ENCODE results near the gene NME4.

The NME4 gene

DNA sequence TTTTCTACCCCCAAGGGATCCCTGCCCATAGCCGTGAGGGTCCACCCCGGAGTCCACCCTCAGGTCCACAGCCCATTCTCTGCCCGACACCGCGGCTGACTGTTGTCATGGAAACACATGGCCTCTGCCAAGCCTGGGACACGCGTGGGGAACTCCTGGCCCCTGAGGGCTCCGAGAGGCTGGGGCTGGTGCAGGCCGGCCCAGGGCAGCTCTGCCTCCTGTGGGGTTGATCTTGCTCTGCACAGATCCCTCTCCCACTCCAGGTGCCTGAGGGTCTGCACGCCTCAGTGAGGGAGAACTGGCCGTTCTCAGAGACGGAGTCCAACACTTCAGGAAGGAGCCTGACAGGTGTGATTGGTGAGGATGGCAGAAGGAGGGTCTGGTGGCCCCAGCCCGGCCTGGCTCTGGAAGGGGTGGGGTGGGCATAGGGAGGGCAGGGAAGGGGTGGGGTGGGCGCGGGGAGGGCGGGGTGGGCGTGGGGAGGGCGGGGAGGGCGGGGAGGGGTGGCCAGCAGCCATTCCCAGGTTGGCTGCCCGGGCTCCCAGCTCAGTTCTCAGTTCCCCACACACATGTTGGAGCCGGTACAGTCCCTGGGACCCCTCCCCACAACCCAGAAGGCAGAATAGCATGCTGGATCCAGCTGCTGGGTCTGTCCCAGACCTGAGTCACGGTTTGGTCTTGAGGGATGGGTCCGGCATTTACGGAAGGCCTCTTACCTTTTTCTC, 33.1 kb upstream of the NME4 start:
- DNase-seq: no peak

DNA sequence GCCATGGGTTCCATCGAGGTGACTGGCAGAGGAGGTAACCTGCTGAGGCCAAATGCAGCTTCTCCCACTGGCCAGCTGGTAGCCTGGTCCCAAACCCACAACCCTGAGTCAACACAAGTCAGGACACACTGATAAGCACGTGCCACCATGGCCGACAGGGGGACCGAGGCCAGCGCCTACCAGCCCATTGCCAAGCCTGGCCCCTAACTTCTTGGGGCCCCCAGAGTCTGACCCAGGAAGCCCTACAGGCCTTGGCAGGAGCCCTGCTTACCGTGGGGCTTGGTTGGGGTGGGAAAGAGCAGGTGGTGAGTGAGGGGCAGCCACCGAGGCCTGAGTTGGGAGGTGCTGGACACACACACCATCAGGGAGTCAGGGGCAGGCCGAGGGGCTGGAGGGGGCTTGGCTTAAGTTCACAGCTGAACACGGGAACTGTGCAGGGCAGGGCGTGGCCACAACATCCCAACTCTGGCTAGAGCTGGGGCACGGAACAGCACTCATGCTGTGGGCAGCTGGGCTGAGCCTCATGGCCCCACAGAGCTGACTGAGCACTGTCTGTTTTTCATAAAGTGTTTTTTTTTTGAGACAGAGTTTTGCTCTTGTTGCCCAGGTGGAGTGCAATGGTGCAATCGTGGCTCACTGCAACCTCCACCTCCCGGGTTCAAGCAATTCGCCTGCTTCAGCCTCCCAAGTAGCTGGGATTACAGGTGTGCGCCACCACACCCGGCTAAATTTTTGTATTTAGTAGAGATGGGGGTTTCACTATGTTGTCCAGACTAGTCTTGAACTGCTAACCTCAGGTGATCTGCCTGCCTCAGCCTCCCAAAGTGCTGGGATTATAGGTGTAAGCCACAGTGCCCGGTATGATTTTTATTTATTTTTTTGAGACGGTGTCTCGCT, 32.2 kb upstream of the NME4 start:
- DNase-seq: no peak

GRCh38 chr16:366476-366875, 30.5 kb upstream of the NME4 start:
- DNase-seq: no peak

- DNase-seq: no peak
Observed at GRCh38 chr16:367333-367903, 29.6 kb upstream of the NME4 start.

GRCh38 chr16:368388-369158, 28.4 kb upstream of the NME4 start:
- DNase-seq: no peak

- DNase-seq: no peak
Observed at GRCh38 chr16:369275-369865, 27.6 kb upstream of the NME4 start.

GRCh38 chr16:369866-370436, 27.0 kb upstream of the NME4 start:
- no peak for DNase-seq

DNA sequence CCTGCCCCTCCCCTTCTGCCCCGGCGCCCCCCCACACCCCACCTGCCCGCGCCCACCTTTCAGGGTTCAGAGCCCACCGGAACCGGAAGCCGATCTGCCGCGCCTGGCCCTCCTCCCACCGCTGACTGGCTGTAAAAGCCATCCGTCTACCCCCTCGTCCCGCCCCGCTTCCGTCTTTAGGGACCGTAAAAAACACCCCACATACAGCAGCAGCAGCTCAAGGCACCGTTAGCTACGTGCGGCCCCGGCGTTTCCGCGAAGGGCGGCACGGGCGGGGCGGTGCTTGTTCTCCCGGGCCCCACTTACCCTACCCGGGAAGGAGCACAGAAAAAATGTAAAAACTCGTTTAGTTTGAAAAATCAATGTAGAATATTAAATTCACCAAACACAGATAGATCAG, 26.6 kb upstream of the NME4 start, which contains the start of gene MRPL28:
MRPL28 (minus strand) TSS at position 96 of the 400 bp plus-strand sequence. CDS start 320 bp downstream, outside the sequence.
- DNase-seq: peak; percentile 81

DNA sequence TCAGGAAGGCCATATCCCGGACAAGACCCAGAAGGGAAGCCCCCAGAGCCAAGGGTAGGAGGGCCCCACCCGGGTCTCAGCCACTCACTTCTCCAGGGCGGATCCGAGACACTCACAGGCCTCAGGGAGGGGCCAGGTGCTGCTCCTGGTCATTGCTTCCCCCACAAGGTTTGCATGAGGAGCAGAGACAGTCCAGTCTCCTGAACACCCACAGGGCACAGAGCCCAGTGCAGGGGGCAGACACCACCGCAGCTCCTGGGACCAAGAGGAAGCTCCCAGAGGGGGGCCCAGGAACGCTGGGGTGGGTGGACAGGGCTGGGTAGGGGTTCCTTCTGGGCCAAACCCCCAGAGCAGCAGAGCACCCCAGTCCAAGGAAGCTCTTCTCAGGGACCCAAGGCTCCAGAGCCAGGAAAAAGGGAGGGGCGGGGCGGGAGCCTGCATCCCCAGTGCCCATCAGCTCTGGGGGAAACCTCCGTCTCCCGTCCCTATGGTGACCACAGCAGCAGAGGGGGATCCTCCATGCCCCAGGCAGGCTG, 26.0 kb upstream of the NME4 start:
- no peak for DNase-seq

GRCh38 chr16:371515-372301, 25.3 kb upstream of the NME4 start:
- peak; percentile 91 for DNase-seq

- no peak for DNase-seq
Observed at GRCh38 chr16:372302-372983, 24.6 kb upstream of the NME4 start.

GRCh38 chr16:373020-373598, 23.9 kb upstream of the NME4 start:
- no peak for DNase-seq

GRCh38 chr16:373848-374615, 23.0 kb upstream of the NME4 start:
- no peak for DNase-seq

DNA sequence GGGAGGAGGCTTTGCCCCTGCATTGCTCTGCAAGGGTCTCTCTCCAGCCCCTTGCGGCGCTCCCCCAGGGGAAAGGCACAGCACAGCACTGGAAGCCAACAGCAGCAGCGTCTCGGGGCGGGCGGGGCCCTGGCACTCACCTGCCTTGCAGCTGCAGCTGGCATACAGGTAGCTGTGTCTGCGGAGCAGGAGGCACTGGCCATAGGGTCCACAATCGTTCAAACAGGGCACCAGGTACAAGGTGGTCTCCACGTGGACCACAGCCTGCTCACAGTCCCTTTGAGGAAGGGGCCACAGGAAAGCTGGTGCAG, 22.4 kb upstream of the NME4 start:
- DNase-seq: no peak

GRCh38 chr16:375212-375611, 21.8 kb upstream of the NME4 start:
- DNase-seq: no peak

GRCh38 chr16:375927-376816, 20.8 kb upstream of the NME4 start:
- no peak for DNase-seq

- DNase-seq: no peak
Observed at GRCh38 chr16:376817-377418, 20.1 kb upstream of the NME4 start.

- no peak for DNase-seq
Observed at GRCh38 chr16:377419-377951, 19.5 kb upstream of the NME4 start.
